ENCODE measurements around the gene GHITM.

DNA sequence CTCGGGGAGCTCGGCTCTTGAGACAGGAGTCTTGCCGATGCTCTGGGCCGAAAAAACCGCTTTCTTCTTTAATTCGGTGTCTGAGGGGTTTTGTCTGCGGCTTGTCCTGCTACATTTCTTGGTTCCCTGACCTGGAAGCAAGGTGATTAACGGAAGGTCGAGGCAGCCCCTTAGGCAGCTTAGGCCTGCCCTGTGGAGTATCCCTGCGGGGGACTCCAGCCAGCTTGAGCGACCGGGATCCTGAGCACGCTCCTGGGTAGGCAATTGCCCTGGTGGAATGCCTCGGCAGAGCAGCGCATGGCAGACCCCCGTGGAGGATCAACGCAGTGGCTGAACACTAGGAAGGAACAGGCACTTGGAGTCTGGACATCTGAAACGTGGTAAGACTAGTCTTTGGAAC, 30.5 kb upstream of the GHITM start:
- TF ChIP-seq, protein P1, sequence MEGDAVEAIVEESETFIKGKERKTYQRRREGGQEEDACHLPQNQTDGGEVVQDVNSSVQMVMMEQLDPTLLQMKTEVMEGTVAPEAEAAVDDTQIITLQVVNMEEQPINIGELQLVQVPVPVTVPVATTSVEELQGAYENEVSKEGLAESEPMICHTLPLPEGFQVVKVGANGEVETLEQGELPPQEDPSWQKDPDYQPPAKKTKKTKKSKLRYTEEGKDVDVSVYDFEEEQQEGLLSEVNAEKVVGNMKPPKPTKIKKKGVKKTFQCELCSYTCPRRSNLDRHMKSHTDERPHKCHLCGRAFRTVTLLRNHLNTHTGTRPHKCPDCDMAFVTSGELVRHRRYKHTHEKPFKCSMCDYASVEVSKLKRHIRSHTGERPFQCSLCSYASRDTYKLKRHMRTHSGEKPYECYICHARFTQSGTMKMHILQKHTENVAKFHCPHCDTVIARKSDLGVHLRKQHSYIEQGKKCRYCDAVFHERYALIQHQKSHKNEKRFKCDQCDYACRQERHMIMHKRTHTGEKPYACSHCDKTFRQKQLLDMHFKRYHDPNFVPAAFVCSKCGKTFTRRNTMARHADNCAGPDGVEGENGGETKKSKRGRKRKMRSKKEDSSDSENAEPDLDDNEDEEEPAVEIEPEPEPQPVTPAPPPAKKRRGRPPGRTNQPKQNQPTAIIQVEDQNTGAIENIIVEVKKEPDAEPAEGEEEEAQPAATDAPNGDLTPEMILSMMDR (conservative IDR thresholded peaks at IDR 0.05; ENCODE audit: low read depth, low read length), result no peak
- TF ChIP-seq EZH2 (IDR thresholded peaks at IDR 0.05; ENCODE audit: borderline replicate concordance, low read depth, low read length, poor library complexity, severe bottlenecking), result no peak
